Cortex of kidney (tissue), 1 donor: Measurements from ENCODE around the gene TGDS.
A peak's percentile ranks its signal among the peaks of the same experiment; 100 is the strongest.
"Not testable (repeated sequence)": the region's sequence is repeated elsewhere in the genome, so short reads cannot be mapped to it uniquely, and the experiment has no call there.

Source experiments
- DNase-seq: peaks from one replicate; lab custom pipeline; 2025; lab: John Stamatoyannopoulos, UW

The TGDS gene

DNA sequence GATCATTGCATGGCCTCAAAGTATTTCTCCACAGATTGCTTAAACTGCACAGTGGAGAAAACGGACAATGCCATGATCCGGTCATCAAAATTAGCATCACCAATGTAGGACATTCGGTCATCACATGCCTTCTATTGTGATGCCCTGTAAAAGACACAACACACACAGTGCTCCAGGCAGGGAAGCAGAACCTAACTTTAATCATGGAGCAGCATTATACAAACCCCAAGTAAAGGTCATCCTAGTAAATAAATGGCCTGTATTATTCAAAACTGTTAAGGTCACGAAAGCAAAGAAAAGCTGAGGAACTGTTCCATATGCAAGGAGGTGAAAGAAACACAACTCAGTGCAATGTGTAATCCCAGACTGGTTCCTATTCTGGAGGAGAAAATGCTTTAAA is 42.2 kb downstream of the TGDS start:
- DNase-seq, result no peak

DNA sequence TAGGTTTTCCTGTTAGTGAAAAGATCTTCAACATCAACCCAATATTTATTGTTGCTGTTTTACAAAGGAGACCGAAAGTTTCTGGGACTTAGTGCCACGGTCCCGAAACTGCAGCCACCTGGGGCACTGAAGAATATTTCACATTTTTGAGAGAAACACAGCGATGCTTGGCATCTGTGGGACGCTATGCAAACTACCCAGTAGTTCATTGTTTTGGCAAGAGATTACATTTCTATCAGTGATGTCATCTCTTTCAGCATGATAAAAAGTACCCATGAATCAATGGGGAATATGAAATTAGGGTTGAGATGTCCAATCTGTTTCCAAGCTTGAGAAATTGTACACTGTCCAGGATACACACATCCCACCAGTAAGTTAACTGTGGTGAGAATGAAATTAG is 43.9 kb downstream of the TGDS start:
- no peak for DNase-seq

DNA sequence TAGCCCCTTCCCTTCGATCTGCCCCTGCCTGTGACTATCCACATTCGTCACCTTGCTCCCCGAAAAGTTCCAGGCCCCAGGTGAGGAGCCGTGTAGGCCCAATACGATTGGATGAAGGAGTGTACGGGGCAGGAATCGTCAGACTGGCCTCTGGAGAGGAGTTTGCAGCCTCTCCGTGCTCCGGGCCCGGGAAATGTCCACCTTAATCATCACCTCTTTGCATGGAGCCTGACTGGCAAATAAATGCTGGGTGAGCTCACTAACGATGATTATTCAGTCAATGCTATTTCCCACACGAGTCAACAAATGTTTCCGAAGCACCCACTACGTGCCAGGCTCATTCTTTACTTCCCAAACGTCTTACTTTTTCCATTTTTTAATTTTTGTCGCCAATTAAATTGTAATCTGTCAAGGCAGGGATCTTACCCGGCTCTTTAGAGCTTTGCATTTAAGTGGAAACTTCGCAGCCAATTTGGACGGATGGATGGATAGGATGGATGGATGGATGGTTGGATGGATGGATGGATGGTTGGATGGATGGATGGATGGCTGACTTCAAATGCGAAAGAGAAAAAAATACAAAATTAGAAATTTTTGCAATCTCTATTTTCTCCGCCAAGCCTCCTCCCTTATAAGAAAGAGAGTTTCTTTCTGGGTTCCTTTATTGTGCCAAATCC is 45.8 kb downstream of the TGDS start:
- DNase-seq, result no peak

DNA sequence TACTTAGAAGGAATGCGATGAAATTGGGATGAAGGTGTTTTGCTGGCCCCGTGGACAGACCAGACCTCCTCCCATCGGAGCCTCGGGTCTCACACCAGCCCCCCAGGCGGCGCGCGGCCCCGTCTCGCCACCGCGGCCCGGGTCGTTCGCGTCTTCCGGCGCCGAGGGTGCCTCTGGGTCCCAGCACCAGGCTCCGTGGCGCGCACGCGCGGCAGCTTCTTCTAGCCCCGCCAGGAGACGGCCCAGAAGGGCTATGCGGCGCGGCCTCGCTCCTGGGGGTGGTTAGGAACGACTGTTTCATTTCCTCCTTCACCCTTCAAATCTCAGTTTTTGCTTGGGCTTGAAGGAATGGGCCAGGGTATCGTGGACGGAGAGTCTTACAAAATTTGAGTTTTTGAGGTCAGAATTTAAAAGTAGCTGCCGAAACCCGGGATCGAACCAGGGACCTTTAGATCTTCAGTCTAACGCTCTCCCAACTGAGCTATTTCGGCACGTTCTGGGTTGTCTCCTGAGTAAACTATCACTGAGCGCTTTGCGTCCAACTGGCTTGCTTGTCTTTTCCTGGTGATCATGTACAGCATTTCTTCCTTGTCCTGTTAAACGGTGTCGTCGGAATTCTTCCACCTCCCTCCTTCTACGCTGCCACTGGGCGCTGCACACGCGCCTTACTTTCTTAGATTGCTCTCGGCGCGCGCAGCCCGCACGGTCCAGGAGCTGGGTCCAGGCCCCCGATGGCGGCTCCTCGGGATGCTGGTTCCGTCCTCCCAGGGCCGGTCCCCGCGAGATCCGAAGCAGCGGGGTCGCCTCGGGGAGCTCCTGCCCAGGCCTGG is 46.5 kb downstream of the TGDS start:
- peak; percentile 27 for DNase-seq

DNA sequence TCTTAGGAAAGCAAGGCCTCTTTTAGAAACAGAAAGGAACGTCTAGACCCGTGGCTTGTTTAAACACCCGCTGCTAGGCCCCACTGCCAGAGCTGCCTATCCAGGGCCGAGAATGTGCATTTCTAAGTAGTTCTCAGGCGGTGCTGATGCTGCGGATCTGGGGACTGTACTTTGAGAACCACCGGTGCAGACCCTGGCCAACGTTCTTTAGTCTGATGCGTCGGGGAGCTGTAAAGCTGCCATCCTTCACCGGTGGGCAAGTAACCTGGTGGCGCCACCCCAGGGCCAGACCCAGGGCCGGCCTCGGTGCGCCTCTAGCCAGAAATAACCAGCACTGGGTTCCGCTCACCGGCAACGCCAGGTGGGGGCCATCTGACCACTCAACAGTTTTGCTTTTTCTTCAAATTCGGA is 47.1 kb downstream of the TGDS start:
- DNase-seq, result no peak

DNA sequence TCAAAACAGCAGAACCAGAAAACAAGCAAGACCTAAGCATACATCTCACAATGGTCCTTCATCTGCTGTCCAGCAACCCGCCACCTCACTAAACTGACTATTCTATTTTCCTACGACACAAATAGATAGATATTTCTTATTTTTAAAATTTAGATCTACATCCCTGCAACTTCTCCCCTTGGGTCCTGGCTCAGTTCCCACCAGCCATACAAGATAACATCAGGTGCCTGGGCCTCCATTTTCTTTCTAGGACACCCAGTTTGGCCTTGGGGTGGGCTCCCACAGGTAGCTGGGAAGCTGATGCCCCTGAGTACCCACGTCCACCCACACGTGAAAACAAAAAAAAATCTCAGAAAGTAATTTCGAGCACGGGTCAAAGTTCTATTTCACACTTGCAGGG is 47.6 kb downstream of the TGDS start:
- DNase-seq, result no peak

DNA sequence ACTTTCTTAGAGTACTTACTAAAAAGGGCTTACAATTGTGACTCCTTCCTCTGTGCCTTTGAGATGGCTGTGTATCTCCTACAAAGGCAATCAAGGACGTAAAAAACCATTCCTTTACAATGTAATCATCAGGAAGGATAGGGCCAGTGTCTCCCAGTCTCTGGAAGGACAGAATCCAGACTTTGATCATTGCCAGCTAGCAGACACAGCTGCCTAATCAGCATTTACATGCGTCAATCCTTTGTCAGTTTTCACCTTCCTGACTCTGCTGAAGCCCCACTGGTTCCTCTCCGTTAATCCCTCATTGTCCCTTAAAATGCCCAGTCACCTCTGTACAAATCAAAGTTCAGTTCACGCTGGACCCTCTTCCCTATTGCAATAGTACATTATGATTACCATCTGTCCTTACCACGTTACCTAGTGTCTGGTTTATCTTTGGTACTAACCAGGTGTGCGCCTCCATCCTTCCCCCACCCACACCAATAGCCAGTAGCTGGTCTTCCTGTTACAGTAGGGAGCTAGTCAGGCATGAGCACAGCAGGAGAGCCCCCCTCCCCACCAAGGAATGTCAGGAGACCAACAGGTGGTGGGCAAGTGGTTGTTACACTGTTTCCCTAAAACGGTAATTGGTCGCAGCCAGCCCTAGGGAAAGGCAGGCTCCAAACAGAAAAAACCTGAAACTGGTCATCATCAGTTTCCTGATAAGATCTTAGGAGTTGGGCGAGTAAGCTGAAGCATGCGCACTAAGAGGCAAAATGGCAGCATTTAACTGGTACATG is 49.7 kb downstream of the TGDS start:
- DNase-seq, result no peak

DNA sequence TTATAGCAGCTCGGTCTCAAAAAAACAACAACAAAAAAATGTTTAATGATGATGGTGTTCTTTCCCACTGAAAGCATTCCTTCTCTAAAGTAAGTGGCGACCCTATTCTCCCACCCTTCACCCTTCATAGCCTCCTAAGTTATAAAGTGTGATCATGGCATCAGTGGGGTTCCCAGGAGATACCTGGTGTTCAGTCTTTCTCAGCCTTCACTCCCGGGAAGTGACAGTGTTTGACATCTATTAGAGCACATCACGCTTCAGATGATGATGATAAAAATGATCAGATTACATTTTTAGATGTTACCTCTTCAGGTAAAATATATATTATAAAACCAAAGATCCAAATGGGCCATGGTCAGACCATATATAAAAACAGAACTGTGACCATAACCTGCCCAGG is 51.0 kb downstream of the TGDS start:
- no peak for DNase-seq

DNA sequence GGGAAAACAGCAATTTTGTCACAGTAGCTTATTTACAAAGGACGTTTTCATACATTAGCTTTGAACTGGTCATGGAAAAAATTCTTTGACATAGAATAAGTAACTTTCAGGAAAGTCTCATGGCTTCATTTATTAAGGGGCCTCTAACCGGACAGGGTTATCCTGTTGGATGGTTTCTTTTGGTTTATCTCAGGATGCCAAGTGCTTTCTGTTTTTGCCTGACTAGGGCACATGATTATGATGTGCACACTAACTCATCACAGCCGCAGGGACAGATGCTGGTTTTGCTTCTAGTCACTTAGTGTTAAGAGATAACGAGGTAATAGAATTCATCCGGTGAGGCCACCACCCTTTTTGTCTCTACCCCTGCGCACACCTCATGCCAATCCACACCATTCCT is 53.0 kb downstream of the TGDS start:
- no peak for DNase-seq

DNA sequence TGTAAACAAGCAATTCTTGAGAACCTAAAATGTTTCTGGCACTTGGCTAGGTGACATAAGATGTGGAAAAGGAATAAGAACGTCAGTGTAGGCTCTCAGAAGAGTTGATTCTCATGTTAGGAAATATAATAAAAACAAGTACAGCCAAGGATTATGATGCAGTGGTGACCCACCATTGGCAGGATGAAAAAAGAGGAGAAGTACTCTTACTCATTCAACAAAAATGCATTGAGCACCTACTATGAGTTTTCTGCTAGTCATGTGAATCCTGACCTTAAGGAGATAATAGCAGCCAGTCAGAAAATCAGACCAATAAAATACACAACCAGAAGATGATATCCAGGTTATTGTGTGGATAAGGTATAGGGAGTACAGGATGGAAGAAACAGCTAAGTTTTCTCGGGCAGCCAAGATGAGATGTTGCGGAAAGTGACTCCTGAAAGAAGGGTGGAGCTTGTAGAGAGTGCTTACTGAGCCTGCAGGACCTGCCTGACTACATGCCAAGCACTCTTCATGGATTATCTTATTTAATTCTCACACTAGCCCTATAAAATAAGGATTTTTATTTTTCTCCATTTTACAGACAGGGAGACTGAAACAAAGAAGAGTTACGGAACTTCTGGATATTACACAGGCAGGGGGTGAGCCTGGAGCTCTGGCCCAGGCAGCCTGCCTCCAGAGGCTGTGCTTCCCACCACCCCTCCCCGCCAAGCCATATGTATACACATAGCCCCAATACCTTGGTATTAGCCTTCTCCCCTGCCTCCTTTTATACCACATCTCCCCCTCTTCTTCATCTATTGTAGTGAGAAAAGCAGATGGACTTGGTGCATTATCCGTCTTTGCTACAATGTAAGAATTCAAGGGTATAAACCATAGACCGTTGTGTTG is 58.0 kb downstream of the TGDS start:
- no peak for DNase-seq

DNA sequence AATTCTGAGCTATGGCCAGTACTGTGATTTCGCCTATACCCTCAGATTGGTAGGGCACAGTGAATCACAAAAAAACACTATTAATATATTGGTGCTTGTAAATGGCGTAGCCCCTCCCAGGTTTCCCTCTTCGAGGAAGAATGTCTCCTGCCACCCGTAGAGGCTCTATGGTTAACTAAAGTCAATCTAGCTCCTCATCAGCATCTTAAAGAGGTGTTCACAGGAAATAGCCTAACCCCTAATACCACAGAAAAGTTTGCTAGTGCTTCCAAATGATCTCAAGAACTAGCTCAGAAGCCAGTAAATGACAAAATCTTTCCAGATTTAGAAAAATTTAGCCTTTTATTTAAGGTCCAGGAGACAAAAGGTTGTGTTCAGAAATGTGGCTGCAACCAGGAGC is 60.2 kb downstream of the TGDS start:
- DNase-seq, result no peak

DNA sequence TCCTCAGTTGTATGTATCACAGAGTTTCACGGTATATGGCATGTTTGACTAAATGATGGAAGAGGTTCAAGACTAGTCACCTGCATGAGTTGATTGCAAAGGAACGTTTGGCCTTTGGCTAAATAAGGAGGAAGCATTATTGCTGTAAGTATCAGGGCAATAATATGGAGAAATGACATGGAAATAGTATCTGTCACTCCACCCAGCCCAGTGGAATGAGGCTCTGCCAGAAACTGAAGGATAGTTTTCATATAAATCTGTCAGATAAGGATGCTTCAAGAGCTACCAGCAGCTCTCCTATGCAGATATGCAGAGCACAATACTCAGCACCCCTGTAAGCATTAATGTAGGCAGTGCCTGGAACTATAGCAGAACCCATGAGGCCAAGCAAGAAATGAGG is 60.7 kb downstream of the TGDS start:
- no peak for DNase-seq

DNA sequence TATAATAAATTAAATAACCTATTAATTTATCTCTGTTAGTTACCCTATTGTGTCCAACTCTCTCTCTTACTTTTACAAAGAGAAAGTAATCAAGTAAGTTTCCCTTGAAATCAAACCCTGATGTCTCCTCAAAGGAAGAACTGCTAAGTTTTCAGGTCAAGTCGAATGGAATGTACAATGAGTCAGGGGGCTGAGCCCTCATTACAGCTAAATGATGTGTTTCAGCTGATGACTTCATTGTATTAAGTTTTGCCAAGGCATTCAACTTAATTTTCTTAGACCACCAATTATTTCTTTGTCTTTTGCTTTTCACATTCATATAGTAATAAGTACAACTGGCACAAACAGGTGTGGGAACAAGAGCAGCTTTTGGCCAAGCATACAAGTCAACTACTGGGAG is 61.8 kb downstream of the TGDS start:
- no peak for DNase-seq

DNA sequence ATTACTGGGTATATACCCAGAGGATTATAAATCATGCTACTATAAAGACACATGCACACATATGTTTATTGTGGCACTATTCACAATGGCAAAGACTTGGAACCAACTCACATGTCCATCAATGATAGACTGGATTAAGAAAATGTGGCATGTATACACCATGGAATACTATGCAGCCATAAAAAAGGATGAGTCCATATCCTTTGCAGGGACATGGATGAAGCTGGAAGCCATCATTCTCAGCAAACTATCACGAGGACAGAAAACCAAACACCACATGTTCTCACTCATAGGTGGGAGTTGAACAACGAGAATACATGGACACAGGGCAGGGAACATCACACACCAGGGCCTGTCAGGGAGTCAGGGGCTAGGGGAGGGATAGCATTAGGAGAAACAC is 63.7 kb downstream of the TGDS start:
- not testable (repeated sequence) for DNase-seq

DNA sequence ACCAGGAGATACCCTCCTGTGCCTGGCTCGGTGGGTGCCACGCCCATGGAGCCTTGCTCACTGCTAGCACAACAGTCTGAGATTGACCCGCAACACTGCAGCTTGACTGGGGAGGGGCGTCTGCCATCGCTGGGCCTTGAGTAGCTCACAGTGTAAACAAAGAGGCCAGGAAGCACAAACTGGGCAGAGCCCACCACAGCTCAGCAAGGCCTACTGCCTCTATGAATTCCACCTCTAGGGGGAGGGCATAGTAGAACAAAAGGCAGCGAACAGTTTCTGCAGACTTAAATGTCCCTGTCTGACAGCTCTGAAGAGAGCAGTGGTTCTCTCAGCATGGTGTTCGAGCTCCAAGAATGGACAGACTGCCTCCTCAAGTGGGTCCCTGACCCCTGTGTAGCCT is 69.0 kb downstream of the TGDS start:
- not testable (repeated sequence) for DNase-seq

DNA sequence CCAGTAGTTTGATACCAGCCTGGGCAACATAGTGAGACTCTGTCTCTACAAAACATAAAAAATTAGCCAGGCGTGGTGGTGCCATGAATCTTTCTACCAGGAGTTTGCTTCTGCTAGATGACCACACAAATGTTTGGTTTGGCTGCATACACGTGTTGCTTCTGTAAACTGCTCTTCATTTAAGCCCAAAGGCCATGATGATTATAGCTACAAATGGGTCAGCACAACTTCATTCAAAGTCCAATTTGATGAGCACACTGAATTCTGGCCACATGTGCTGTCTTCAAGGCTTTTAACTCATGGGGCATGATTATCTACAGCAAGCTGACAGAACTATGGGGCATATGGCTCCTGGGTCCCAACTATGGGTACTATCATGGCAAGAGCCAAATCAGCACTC is 70.2 kb downstream of the TGDS start:
- DNase-seq, result no peak

DNA sequence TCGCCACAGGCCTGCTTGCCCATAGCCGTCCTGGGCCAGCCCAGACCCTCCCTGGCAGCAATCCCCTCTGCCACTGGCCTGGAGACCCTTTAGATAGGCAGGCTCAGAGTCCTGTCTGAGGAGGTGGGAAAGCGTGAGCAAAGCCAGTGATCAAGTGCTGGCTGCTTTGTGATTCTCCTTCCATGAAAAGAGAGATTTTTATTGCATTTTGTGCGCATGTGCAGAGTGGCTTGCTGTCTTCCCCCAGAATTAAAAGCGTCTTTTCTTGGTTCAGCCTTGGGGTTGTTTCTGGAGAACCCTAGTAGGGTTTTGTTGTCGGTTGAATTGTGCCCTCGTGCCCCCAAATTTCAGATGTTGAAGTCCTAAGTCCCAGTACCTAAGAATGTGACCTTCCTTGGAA is 71.5 kb downstream of the TGDS start:
- DNase-seq, result no peak
